HEK293 (cell line): Measurements from ENCODE around the gene CLDND1.

Experiments used
- HOXA7 ChIP-seq: sonication (generic); formaldehyde crosslinking; IDR thresholded peaks from 2 replicates; pipeline ENCODE4 v1.8.1; 2022; ENCODE audit warnings: missing genetic modification reagents, borderline replicate concordance
- IKZF3 ChIP-seq: fragments of 450-650 bp; IDR thresholded peaks from 2 replicates; pipeline ENCODE4 v1.5.0; 2018; ENCODE audit warnings: missing biosample characterization, mild to moderate bottlenecking, missing genetic modification characterization, moderate library complexity
- KLF1 ChIP-seq: fragments of 450-650 bp; formaldehyde crosslinking; IDR thresholded peaks from 2 replicates; pipeline ENCODE4 v1.5.1; 2016; ENCODE audit warnings: missing biosample characterization, missing genetic modification characterization
- KLF9 ChIP-seq: fragments of 450-650 bp; formaldehyde crosslinking; IDR thresholded peaks from 2 replicates; pipeline ENCODE4 v1.5.1; 2016; ENCODE audit warnings: missing biosample characterization, missing genetic modification characterization, low read depth
- PATZ1 ChIP-seq: fragments of 450-650 bp; formaldehyde crosslinking; IDR thresholded peaks from 2 replicates; pipeline ENCODE4 v1.5.1; 2016; ENCODE audit warnings: missing biosample characterization, missing genetic modification characterization
- PRDM6 ChIP-seq: fragments of 450-650 bp; formaldehyde crosslinking; IDR thresholded peaks from 2 replicates; pipeline ENCODE4 v1.5.1; 2017; ENCODE audit warnings: missing biosample characterization, missing genetic modification characterization
- ZBTB1 ChIP-seq: fragments of 450-650 bp; formaldehyde crosslinking; IDR thresholded peaks from 2 replicates; pipeline ENCODE4 v1.5.1; 2016; ENCODE audit warnings: missing biosample characterization, missing genetic modification characterization
- ZBTB17 ChIP-seq: fragments of 450-650 bp; formaldehyde crosslinking; IDR thresholded peaks from 2 replicates; pipeline ENCODE4 v1.5.1; 2016; ENCODE audit warnings: missing biosample characterization, missing genetic modification characterization
- ZEB2 ChIP-seq: fragments of 450-650 bp; formaldehyde crosslinking; IDR thresholded peaks from 2 replicates; pipeline ENCODE4 v1.5.1; 2016; ENCODE audit warnings: missing biosample characterization, missing genetic modification characterization
- ZNF114 ChIP-seq: fragments of 450-650 bp; formaldehyde crosslinking; IDR thresholded peaks from 2 replicates; pipeline ENCODE4 v1.5.0; 2017; ENCODE audit warnings: missing biosample characterization, missing genetic modification characterization
- ZNF157 ChIP-seq: fragments of 450-650 bp; formaldehyde crosslinking; IDR thresholded peaks from 2 replicates; pipeline ENCODE4 v1.5.1; 2016; ENCODE audit warnings: missing biosample characterization, missing genetic modification characterization
- ZNF16 ChIP-seq: fragments of 450-650 bp; formaldehyde crosslinking; IDR thresholded peaks from 2 replicates; pipeline ENCODE4 v1.5.1; 2016; ENCODE audit warnings: low read depth, missing biosample characterization, missing genetic modification characterization
- ZNF169 ChIP-seq: fragments of 450-650 bp; formaldehyde crosslinking; IDR thresholded peaks from 2 replicates; pipeline ENCODE4 v1.5.1; 2016; ENCODE audit warnings: missing biosample characterization, missing genetic modification characterization
- ZNF223 ChIP-seq: fragments of 450-650 bp; formaldehyde crosslinking; IDR thresholded peaks from 2 replicates; pipeline ENCODE4 v1.5.1; 2016; ENCODE audit warnings: missing biosample characterization, missing genetic modification characterization
- ZNF26 ChIP-seq: fragments of 450-650 bp; formaldehyde crosslinking; IDR thresholded peaks from 2 replicates; pipeline ENCODE4 v1.5.1; 2016; ENCODE audit warnings: missing biosample characterization, missing genetic modification characterization
- ZNF280D ChIP-seq: fragments of 450-650 bp; formaldehyde crosslinking; IDR thresholded peaks from 2 replicates; pipeline ENCODE4 v1.5.1; 2016; ENCODE audit warnings: missing biosample characterization, missing genetic modification characterization
- ZNF341 ChIP-seq: fragments of 450-650 bp; formaldehyde crosslinking; IDR thresholded peaks from 2 replicates; pipeline ENCODE4; 2016; ENCODE audit warnings: low read depth, missing biosample characterization, missing genetic modification characterization
- ZNF398 ChIP-seq: fragments of 450-650 bp; formaldehyde crosslinking; IDR thresholded peaks from 2 replicates; pipeline ENCODE4 v1.5.1; 2017; ENCODE audit warnings: missing biosample characterization, missing genetic modification characterization
- ZNF423 ChIP-seq: fragments of 450-650 bp; formaldehyde crosslinking; IDR thresholded peaks from 2 replicates; pipeline ENCODE4 v1.5.1; 2016; ENCODE audit warnings: missing biosample characterization, missing genetic modification characterization
- ZNF449 ChIP-seq: fragments of 450-650 bp; formaldehyde crosslinking; IDR thresholded peaks from 2 replicates; pipeline ENCODE4 v1.5.1; 2017; ENCODE audit warnings: missing biosample characterization, mild to moderate bottlenecking, missing genetic modification characterization, moderate library complexity
- ZNF473 ChIP-seq: fragments of 450-650 bp; formaldehyde crosslinking; IDR thresholded peaks from 2 replicates; pipeline ENCODE4 v1.5.1; 2017; ENCODE audit warnings: missing biosample characterization, missing genetic modification characterization
- ZNF623 ChIP-seq: fragments of 450-650 bp; formaldehyde crosslinking; IDR thresholded peaks from 2 replicates; pipeline ENCODE4 v1.5.1; 2016; ENCODE audit warnings: missing biosample characterization, missing genetic modification characterization
- ZNF677 ChIP-seq: fragments of 450-650 bp; IDR thresholded peaks from 2 replicates; pipeline ENCODE4 v1.5.0; 2018; ENCODE audit warnings: missing biosample characterization, mild to moderate bottlenecking, missing genetic modification characterization, moderate library complexity
- ZNF707 ChIP-seq: fragments of 450-650 bp; formaldehyde crosslinking; IDR thresholded peaks from 2 replicates; pipeline ENCODE4 v1.5.1; 2016; ENCODE audit warnings: missing biosample characterization, missing genetic modification characterization
- ZNF791 ChIP-seq: fragments of 450-650 bp; formaldehyde crosslinking; IDR thresholded peaks from 2 replicates; pipeline ENCODE4 v1.5.1; 2016; ENCODE audit warnings: missing biosample characterization, missing genetic modification characterization
- ZNF792 ChIP-seq: fragments of 450-650 bp; formaldehyde crosslinking; IDR thresholded peaks from 2 replicates; pipeline ENCODE4 v1.5.1; 2016; ENCODE audit warnings: missing biosample characterization, missing genetic modification characterization
- ZSCAN18 ChIP-seq: fragments of 450-650 bp; formaldehyde crosslinking; IDR thresholded peaks from 2 replicates; pipeline ENCODE4 v1.5.1; 2016; ENCODE audit warnings: missing biosample characterization, missing genetic modification characterization

CLDND1 gene

GRCh38 chr3:98522544-98523281, at the start of gene CLDND1 (continued):
- TF ChIP-seq PATZ1 (peak; percentile 95), ZNF16 (tag by site-specific recombination) (no peak), KLF1 (tag by site-specific recombination) (peak; percentile 86), IKZF3 (tag by site-specific recombination) (no peak), ZNF449 (tag by site-specific recombination) (0 out of 2 replicates have a peak, but pooled peaks have one; percentile 24), ZBTB1 (tag by site-specific recombination) (no peak), ZNF223 (no peak), ZNF707 (tag by site-specific recombination) (no peak), ZNF423 (tag by site-specific recombination) (peak; percentile 75; the same call in 1 of the 2 replicates), ZNF677 (tag by site-specific recombination) (no peak), ZNF473 (tag by site-specific recombination) (no peak), ZNF280D (tag by site-specific recombination) (no peak), ZNF791 (tag by site-specific recombination) (no peak), KLF9 (tag by site-specific recombination) (peak; percentile 70), ZNF157 (tag by site-specific recombination) (no peak), ZBTB17 (tag by site-specific recombination) (peak; percentile 93), PRDM6 (tag by site-specific recombination) (no peak), ZNF341 (tag by site-specific recombination) (peak; percentile 89), ZNF398 (peak; percentile 89), ZSCAN18 (tag by site-specific recombination) (no peak), HOXA7 (CRISPR knock-in tag) (no peak), ZNF623 (no peak), ZNF792 (tag by site-specific recombination) (no peak), ZNF26 (tag by site-specific recombination) (no peak), ZNF169 (tag by site-specific recombination) (no peak), ZNF114 (tag by site-specific recombination) (no peak), ZEB2 (peak; percentile 40; the same call in 1 of the 2 replicates)
